Measurements from ENCODE around the gene C1QL3.

C1QL3 gene

DNA sequence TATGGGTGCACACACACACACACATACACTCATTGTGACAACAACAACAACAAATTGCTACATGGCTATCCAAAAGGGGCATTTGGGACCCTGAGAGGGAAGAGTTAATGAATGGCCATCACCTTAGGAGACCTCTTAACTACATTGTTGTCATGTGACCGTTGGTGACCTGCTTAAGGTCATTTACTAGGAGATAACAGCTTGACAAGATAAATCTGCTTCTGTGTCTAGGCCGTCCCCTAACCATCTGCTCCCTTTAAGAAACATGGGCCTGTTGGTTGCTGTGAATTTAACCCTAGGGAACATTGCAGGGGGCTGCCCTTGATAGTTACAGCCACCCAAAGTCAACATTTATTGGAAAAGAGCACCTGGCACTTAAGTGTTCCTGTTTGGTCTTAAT lies 29.7 kb downstream of the C1QL3 start:
- DNase-seq: no peak

DNA sequence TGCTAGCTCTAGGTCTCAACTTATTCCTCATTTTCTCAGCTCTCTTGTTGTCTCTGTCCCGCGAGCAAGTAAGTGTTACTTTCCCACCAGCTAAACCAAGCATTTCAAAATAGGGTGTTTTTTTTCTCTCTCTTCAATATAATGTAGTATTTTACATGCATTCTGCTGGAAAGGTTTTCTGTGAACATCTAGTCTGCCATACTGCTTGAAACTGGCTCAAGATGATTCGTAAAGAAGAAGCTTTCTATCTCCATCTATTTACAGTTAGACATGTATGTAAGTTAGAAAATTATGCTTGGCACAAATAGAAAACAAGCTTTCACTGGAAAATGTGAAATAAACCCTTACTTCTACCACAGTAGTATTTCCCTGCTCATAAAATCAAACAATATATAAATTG lies 31.2 kb downstream of the C1QL3 start:
- DNase-seq: no peak

DNA sequence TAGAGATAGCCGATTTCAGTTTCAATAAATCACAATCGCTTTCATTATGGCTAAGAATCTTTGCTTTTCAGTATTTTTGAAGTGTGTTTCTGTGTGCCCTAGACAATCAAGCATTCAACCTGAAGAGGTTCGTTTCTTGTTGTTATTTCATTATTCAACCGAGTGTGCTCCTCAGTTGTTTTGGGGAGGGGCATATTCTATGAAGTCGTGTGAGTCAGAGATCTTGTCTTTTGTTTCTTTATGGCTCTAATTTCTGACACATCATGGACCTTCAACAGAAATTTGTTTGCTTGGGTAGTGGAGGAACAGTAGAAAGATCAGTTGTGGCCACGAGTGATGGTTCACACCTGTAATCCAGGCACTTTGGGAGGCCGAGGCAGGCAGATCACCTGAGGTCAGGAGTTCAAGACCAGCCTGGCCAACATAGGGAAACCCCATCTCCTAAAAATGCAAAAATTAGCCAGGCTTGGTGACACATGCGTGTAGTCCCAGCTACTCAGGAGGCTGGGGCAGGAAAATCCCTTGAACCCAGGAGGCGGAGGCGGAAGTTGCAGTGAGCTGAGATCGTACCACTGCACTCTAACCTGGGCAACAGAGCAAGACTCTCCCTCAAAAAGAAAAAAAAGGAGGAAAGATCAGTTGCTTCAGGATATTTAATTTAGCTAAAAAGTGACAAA lies 38.3 kb downstream of the C1QL3 start:
- no peak for DNase-seq

DNA sequence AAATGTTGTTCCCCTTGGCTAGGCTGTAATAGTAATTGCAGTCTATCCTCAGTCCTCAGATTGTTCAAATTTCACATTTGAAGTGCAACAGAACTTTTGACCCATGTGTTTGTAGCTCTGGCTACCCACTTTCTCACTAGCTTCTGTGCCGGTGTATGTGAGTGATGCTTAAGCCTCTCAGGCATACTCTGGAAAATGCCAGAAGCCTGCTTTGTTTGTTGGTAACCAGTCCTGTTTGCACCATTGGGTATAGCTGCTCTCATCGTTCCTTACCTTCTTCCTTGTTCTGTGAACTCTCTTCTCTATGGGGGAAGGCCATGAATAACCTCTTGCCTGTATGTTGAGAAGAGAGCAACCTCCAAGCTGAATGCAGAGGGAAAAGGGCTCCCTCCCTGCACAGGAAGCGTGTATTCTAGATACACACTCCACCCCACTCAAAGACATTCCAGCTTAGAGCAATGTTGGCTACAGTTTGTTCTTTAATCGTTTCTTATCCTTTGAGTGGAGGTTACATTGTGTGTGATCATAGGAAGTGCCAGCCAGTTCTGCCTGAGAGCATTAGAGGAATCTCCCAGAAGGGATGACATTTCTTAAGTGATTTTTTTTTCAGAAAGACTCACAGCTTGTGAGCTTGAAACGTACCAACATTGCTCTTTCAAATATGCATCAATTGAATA lies 40.5 kb downstream of the C1QL3 start:
- no peak for DNase-seq

DNA sequence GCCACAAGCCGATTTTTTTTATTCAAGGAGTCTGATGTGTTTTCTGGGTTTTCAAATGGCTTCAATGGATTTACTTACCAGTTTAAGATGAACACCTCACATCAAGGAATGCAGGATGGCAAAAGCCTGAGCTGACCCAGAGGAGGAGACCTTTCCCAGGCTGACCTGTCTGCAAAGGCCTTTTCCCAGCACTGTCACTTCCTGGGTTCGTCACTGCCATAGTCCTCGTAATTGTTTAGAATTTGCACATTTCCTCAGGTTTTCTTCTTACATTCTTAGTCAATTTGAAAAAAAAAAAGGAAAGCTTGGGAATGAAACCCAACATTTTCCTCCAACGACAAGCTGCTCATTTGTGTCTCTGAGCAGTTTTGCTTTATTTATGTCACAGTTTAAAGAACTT lies 42.9 kb downstream of the C1QL3 start:
- no peak for DNase-seq

DNA sequence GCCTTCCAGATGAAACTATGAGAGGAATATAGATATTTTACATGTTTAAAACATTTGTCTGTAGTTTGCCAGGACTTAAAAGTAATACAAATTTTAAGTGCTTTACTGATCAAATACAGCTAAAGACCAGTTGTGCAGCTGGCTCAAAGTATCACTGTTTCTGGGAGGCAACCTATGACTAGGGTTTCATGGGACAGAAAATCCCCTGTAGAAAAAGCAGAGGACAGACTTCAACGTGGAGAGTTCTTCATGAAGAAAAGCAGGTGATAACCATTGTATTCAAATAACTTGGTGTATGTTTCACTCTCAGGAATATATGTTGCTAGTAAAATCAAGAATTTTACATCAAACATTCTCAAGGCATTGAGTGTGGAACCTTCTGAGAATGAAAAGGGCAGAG lies 43.9 kb downstream of the C1QL3 start:
- no peak for DNase-seq

DNA sequence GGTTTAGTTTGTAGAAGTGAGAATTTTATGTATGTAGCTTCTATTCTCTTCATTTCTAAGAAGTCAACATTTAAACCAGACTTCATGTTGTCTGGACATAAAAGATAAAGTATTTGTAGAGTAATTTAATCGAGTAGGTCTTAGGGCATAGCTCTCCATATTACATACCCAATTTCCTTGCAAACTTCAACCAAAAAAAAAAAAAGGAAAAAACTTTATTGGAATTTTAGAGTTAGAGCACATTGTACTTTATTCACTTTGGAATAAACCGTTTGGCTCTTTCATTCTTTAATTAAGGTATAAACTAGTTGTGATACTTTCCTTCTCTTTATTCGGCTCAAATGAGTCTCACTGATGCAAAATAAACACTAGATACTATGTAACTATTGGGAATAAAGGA lies 48.9 kb downstream of the C1QL3 start:
- no peak for DNase-seq

DNA sequence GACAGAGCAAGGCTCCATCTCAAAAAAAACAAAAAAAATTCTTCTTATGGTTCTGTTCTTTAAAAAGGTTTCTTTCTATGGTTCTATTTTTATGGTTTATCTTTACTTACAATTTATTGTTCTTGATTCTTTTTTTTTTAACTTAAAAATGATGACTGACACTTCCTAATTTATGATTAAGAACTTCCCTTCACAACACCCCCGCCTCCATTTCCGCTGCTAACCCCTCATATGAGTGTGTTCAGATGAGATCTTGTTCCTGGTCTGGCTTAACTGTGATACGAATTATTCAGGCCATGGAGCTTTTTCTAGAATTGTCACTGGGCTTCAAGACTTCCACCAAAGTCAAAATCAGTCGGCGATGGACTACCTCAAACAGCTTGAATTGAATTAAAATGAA lies 50.9 kb downstream of the C1QL3 start:
- peak; percentile 42 for DNase-seq

DNA sequence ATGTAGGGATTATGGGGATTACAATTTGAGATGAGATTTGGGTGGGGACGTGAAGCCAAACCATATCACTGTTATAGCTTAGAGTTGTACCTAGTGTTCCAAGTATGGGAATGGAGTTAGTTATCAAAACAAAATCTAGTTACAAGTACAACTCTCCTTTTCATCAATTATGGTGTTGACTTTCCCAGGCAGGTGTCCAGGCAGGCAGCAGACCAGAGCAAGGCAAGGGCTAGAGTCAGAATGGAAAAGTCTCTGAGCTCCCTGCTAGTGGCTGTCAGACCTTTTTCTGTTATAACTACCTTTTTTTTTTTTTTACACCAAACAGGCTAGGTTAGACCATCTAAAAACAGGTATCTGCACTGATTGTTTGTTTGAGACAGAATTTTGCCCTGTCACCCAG lies 55.7 kb downstream of the C1QL3 start:
- DNase-seq: no peak
